HepG2 (cell line): Measurements from ENCODE around the gene NFKBIZ. TPM values are rescaled to one million over a fixed set of nuclear protein-coding genes. Genes with fewer than 3 reads are reported as not detected.

Experiments
- BHLHE40 ChIP-seq: IDR thresholded peaks from 2 replicates; pipeline ENCODE4 v1.6.1; 2011; ENCODE audit warnings: low read length, improper control_type of control experiment
- ERF ChIP-seq: IDR thresholded peaks from 2 replicates; pipeline ENCODE4 v1.6.1; 2018; ENCODE audit warnings: missing biosample characterization, missing genetic modification reagents
- HIVEP1 ChIP-seq: sonication (generic); formaldehyde crosslinking; IDR thresholded peaks from 2 replicates; pipeline ENCODE4 v1.4.0; 2020; ENCODE audit warnings: mild to moderate bottlenecking, missing genetic modification reagents
- PHF5A ChIP-seq: IDR thresholded peaks from one replicate; pipeline ENCODE4 v1.6.1; 2018; ENCODE audit warnings: low read depth, missing genetic modification reagents; ENCODE audit not compliant: unreplicated experiment
- SCMH1 ChIP-seq: sonication (generic); formaldehyde crosslinking; IDR thresholded peaks from 2 replicates; pipeline ENCODE4 v1.9.0; 2021; ENCODE audit warnings: missing genetic modification reagents, mild to moderate bottlenecking, borderline replicate concordance
- SP5 ChIP-seq: IDR thresholded peaks from 2 replicates; pipeline ENCODE4 v1.6.1; 2016; ENCODE audit warnings: low read depth, borderline replicate concordance
- TBP ChIP-seq: sonication (generic); formaldehyde crosslinking; IDR thresholded peaks from 2 replicates; pipeline ENCODE4 v1.5.0; 2020; ENCODE audit warnings: missing genetic modification reagents
- TCF7 ChIP-seq: sonication (generic); IDR thresholded peaks from 2 replicates; pipeline ENCODE4 v1.6.1; 2016; ENCODE audit warnings: antibody characterized with exemption, low read depth
- TP53 ChIP-seq: sonication (generic); formaldehyde crosslinking; conservative IDR thresholded peaks from 2 replicates; pipeline ENCODE4 v1.4.0; 2020; ENCODE audit warnings: missing genetic modification reagents
- XBP1 ChIP-seq: sonication (generic); formaldehyde crosslinking; IDR thresholded peaks from 2 replicates; pipeline ENCODE4 v1.5.0; 2020; ENCODE audit warnings: missing genetic modification reagents
- ZFP1 ChIP-seq: IDR thresholded peaks from 2 replicates; pipeline ENCODE4 v1.6.1; 2016
- ZNF20 ChIP-seq: sonication (generic); formaldehyde crosslinking; IDR thresholded peaks from 2 replicates; pipeline ENCODE4 v1.4.0; 2020; ENCODE audit warnings: mild to moderate bottlenecking, moderate library complexity, missing genetic modification reagents
- ZNF333 ChIP-seq: sonication (generic); formaldehyde crosslinking; IDR thresholded peaks from 2 replicates; pipeline ENCODE4 v1.4.0; 2020; ENCODE audit warnings: mild to moderate bottlenecking, missing genetic modification reagents, borderline replicate concordance
- ZNF441 ChIP-seq: sonication (generic); formaldehyde crosslinking; IDR thresholded peaks from 2 replicates; pipeline ENCODE4 v1.7.0; 2021; ENCODE audit warnings: missing genetic modification reagents, borderline replicate concordance
- ZNF468 ChIP-seq: sonication (generic); formaldehyde crosslinking; IDR thresholded peaks from 2 replicates; pipeline ENCODE4 v1.8.0; 2022; ENCODE audit warnings: mild to moderate bottlenecking, moderate library complexity, missing genetic modification reagents
- ZNF558 ChIP-seq: sonication (generic); formaldehyde crosslinking; IDR thresholded peaks from 2 replicates; pipeline ENCODE4 v1.9.0; 2022; ENCODE audit warnings: mild to moderate bottlenecking, missing genetic modification reagents, borderline replicate concordance
- polyA plus RNA-seq, 8 experiments: library from polyadenylated mRNA; depleted of rRNA in 3 of 8; stranded (reverse) in 7 of 8; unstranded in 1 of 8; fragments of >200 nt; fragmentation: Illumina TruSeq in 4 of 8; extraction: Trizol in 4 of 8; gene quantifications; 2 replicates each; pipeline versions ENCODE4 v1.2.1 to v1.2.3, GENCODE V29; 2011 to 2016; ENCODE audit warnings: low read depth in 4 of 8, missing spikeins in 1 of 8, mixed read lengths in 1 of 8; ENCODE audit not compliant: insufficient read depth in 1 of 8
- total RNA-seq, 5 experiments: library from RNA; depleted of rRNA; stranded (reverse); fragments of >200 nt; fragmentation: Illumina TruSeq; extraction: Trizol; gene quantifications; 2 replicates each; pipeline ENCODE4 v1.2.3, GENCODE V29; 2016; ENCODE audit warnings: low read depth in 1 of 5
- TF ChIP-seq, protein P1 (sequence below): sonication (generic); formaldehyde crosslinking; IDR thresholded peaks from 2 replicates; pipeline ENCODE4 v1.8.0; 2022; ENCODE audit warnings: mild to moderate bottlenecking, missing genetic modification reagents; ENCODE audit not compliant: insufficient replicate concordance
- TF ChIP-seq, protein P2 (sequence below): sonication (generic); formaldehyde crosslinking; IDR thresholded peaks from 2 replicates; pipeline ENCODE4 v1.4.0; 2020; ENCODE audit warnings: mild to moderate bottlenecking, missing genetic modification reagents
- TF ChIP-seq, protein P3 (sequence below): sonication (generic); formaldehyde crosslinking; IDR thresholded peaks from 2 replicates; pipeline ENCODE4 v1.9.0; 2021; ENCODE audit warnings: missing genetic modification reagents, borderline replicate concordance
- TF ChIP-seq, protein P4 (sequence below): sonication (generic); formaldehyde crosslinking; IDR thresholded peaks from 2 replicates; pipeline ENCODE4 v1.5.0; 2020; ENCODE audit warnings: mild to moderate bottlenecking, missing genetic modification reagents
- TF ChIP-seq, protein P5 (sequence below): sonication (generic); formaldehyde crosslinking; IDR thresholded peaks from 2 replicates; pipeline ENCODE4 v1.4.0; 2020; ENCODE audit warnings: missing genetic modification reagents

NFKBIZ gene
- total and polyA plus RNA-seq, 2 of the 13 experiments (the other 11 are each of a cell fraction or from before 2014, with no cell fraction given) = 25.9 to 60.6 TPM

DNA sequence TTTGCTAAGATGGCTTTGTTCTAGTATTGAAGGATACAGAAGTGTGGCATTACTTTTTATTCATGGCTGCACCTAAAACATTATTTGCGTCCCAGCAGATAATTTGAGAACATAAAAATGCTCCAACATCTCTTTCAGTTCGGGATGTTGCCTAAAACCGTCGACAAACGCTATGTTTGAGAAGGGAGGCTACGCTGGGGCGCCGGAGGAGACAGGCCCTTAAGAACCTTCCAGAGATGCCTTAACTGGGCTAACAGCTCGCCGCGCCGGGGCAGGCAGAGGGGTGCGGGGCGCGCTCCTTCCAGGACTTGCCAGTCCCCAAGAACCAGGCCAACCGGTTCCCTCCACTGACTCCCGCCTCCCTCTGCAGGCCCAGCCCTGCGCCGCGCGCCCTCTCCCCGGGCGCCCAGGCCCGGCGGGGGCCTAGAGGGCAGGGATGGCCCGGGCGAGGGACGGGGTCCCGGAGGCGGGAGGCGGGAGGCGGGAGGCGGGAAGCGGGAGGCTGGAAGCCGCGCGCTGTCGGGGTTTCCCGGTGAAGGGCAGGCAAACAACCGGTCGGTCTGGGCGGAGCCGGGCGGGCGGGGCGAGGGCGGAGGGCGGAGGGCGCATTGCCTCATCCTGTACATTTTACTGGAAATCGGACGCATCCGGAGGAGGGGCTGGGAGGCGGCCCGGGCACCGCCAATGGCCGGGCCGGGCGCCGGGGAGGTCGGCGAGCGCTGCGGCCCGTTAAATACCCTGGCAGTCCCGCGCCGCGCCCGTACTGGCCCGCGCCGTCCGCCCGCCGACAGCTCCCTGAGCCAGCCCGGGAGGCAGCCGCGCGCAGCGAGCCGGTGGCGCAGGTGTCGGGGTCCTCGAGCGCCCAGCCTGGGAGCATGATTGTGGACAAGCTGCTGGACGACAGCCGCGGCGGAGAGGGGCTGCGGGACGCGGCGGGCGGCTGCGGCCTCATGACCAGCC is at the start of gene NFKBIZ (continued):
- TF ChIP-seq, protein P1, sequence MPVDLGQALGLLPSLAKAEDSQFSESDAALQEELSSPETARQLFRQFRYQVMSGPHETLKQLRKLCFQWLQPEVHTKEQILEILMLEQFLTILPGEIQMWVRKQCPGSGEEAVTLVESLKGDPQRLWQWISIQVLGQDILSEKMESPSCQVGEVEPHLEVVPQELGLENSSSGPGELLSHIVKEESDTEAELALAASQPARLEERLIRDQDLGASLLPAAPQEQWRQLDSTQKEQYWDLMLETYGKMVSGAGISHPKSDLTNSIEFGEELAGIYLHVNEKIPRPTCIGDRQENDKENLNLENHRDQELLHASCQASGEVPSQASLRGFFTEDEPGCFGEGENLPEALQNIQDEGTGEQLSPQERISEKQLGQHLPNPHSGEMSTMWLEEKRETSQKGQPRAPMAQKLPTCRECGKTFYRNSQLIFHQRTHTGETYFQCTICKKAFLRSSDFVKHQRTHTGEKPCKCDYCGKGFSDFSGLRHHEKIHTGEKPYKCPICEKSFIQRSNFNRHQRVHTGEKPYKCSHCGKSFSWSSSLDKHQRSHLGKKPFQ (CRISPR knock-in tag) = peak; percentile 4
- TF ChIP-seq XBP1 (CRISPR knock-in tag) (no peak), SP5 (CRISPR knock-in tag) (peak; percentile 94), TP53 (CRISPR knock-in tag) (no peak), ZFP1 (CRISPR knock-in tag) (no peak), ZNF558 (CRISPR knock-in tag) (peak; percentile 6; the same call in 1 of the 2 replicates), TCF7 (peak; percentile 23; the same call in 1 of the 2 replicates), HIVEP1 (CRISPR knock-in tag) (no peak), ZNF20 (CRISPR knock-in tag) (no peak), PHF5A (CRISPR knock-in tag) (no peak), ZNF441 (CRISPR knock-in tag) (no peak), ERF (CRISPR knock-in tag) (peak; percentile 68), ZNF468 (CRISPR knock-in tag) (no peak), SCMH1 (CRISPR knock-in tag) (no peak), ZNF333 (no peak), BHLHE40 (peak; percentile 11; the same call in 1 of the 2 replicates), TBP (CRISPR knock-in tag) (no peak)
- TF ChIP-seq, protein P2, sequence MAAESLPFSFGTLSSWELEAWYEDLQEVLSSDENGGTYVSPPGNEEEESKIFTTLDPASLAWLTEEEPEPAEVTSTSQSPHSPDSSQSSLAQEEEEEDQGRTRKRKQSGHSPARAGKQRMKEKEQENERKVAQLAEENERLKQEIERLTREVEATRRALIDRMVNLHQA (CRISPR knock-in tag) = no peak
- TF ChIP-seq, protein P3, sequence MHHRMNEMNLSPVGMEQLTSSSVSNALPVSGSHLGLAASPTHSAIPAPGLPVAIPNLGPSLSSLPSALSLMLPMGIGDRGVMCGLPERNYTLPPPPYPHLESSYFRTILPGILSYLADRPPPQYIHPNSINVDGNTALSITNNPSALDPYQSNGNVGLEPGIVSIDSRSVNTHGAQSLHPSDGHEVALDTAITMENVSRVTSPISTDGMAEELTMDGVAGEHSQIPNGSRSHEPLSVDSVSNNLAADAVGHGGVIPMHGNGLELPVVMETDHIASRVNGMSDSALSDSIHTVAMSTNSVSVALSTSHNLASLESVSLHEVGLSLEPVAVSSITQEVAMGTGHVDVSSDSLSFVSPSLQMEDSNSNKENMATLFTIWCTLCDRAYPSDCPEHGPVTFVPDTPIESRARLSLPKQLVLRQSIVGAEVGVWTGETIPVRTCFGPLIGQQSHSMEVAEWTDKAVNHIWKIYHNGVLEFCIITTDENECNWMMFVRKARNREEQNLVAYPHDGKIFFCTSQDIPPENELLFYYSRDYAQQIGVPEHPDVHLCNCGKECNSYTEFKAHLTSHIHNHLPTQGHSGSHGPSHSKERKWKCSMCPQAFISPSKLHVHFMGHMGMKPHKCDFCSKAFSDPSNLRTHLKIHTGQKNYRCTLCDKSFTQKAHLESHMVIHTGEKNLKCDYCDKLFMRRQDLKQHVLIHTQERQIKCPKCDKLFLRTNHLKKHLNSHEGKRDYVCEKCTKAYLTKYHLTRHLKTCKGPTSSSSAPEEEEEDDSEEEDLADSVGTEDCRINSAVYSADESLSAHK (CRISPR knock-in tag) = 0 out of 2 replicates have a peak, but pooled peaks have one; percentile 61
- TF ChIP-seq, protein P4, sequence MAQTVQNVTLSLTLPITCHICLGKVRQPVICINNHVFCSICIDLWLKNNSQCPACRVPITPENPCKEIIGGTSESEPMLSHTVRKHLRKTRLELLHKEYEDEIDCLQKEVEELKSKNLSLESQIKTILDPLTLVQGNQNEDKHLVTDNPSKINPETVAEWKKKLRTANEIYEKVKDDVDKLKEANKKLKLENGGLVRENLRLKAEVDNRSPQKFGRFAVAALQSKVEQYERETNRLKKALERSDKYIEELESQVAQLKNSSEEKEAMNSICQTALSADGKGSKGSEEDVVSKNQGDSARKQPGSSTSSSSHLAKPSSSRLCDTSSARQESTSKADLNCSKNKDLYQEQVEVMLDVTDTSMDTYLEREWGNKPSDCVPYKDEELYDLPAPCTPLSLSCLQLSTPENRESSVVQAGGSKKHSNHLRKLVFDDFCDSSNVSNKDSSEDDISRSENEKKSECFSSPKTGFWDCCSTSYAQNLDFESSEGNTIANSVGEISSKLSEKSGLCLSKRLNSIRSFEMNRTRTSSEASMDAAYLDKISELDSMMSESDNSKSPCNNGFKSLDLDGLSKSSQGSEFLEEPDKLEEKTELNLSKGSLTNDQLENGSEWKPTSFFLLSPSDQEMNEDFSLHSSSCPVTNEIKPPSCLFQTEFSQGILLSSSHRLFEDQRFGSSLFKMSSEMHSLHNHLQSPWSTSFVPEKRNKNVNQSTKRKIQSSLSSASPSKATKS (CRISPR knock-in tag) = no peak
- TF ChIP-seq, protein P5, sequence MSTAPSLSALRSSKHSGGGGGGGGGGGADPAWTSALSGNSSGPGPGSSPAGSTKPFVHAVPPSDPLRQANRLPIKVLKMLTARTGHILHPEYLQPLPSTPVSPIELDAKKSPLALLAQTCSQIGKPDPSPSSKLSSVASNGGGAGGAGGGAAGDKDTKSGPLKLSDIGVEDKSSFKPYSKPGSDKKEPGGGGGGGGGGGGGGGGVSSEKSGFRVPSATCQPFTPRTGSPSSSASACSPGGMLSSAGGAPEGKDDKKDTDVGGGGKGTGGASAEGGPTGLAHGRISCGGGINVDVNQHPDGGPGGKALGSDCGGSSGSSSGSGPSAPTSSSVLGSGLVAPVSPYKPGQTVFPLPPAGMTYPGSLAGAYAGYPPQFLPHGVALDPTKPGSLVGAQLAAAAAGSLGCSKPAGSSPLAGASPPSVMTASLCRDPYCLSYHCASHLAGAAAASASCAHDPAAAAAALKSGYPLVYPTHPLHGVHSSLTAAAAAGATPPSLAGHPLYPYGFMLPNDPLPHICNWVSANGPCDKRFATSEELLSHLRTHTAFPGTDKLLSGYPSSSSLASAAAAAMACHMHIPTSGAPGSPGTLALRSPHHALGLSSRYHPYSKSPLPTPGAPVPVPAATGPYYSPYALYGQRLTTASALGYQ = peak; percentile 26; the same call in 1 of the 2 replicates
